ENCODE results near the gene ST8SIA5.

ST8SIA5 gene

DNA sequence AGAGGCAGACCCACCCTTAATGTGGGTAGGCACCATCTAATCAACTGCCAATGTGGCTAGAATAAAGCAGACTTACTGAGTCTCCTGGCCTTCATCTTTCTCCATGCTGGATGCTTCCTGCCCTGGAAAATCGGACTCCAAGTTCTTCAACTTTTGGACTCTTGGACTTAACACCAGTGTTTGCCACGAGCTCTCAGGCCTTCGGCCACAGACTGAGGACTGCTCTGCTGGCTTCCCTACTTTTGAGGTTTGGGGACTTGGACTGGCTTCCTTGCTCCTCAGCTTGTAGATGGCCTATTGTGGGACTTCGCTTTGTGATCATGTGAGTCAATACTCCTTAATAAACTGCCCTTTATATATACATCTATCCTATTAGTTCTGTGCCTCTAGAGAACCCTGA is 21.9 kb downstream of the ST8SIA5 start:
- no peaks in the 10 kb centered on the region for H3K36me3 ChIP-seq (ENCODE audit: insufficient read depth, low read length)
- no peaks in the 10 kb centered on the region for H3K4me1 ChIP-seq (ENCODE audit: insufficient read depth, low read length)
- TF ChIP-seq, protein P1, sequence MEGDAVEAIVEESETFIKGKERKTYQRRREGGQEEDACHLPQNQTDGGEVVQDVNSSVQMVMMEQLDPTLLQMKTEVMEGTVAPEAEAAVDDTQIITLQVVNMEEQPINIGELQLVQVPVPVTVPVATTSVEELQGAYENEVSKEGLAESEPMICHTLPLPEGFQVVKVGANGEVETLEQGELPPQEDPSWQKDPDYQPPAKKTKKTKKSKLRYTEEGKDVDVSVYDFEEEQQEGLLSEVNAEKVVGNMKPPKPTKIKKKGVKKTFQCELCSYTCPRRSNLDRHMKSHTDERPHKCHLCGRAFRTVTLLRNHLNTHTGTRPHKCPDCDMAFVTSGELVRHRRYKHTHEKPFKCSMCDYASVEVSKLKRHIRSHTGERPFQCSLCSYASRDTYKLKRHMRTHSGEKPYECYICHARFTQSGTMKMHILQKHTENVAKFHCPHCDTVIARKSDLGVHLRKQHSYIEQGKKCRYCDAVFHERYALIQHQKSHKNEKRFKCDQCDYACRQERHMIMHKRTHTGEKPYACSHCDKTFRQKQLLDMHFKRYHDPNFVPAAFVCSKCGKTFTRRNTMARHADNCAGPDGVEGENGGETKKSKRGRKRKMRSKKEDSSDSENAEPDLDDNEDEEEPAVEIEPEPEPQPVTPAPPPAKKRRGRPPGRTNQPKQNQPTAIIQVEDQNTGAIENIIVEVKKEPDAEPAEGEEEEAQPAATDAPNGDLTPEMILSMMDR (IDR thresholded peaks at IDR 0.05; ENCODE audit: borderline replicate concordance, extremely low read depth, low read length, poor library complexity, severe bottlenecking) = no peak
- TF ChIP-seq EZH2 (IDR thresholded peaks at IDR 0.05; ENCODE audit: borderline replicate concordance, low read depth, low read length, severe bottlenecking) = no peak
- H4K20me1 ChIP-seq (ENCODE audit: insufficient read depth, low read length) = no peaks in the 10 kb centered on the region
- H3K4me3 ChIP-seq (ENCODE audit: low read depth in 1 of 2, low read length in 2 of 2) = no peak overlapping the region
- ATAC-seq (ENCODE audit: insufficient read depth, low read depth) = no peak
- H3K9ac ChIP-seq (ENCODE audit: low read depth, low read length) = no peak overlapping the region
- DNase-seq = no peak
- H3K4me2 ChIP-seq (ENCODE audit: insufficient read depth, low read length) = no peak overlapping the region
- H3K79me2 ChIP-seq (ENCODE audit: insufficient read depth, low read length) = no peaks in the 10 kb centered on the region
- H3K27ac ChIP-seq (ENCODE audit: low read length) = no peak overlapping the region
- H3K9me3 ChIP-seq (ENCODE audit: insufficient read depth, low read length, severe bottlenecking) = peaks cover 16% of the 10 kb centered on the region
- no peaks in the 10 kb centered on the region for H3K27me3 ChIP-seq (ENCODE audit: insufficient read depth, low read length, poor library complexity)
- no peak overlapping the region for H2AFZ ChIP-seq (ENCODE audit: low read depth, low read length)

DNA sequence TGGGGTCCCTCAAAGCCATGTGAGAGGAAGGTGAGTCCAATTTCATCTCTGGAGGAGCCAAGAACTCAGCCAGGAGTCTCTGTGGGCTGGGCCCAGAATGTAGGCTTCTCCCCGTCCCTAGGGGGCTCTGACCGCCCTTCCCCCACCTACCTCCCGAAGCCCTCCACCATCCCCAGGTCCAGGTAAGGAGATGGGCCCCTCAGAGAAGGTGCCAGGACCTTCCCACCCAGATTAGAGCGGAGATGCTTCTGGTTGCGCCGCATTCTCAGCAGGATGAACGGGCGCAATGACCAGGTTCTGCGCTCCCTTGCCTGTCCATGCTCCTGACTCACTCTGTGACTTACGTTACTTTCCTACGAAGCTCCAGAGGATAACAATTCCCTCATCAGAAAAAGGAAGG is 23.0 kb downstream of the ST8SIA5 start:
- Histone ChIP-seq H3K27ac (ENCODE audit: low read length) (no peak overlapping the region), H3K79me2 (ENCODE audit: insufficient read depth, low read length) (no peaks in the 10 kb centered on the region), H4K20me1 (ENCODE audit: insufficient read depth, low read length) (no peaks in the 10 kb centered on the region), H3K36me3 (ENCODE audit: insufficient read depth, low read length) (no peaks in the 10 kb centered on the region), H3K4me3 (ENCODE audit: low read depth in 1 of 2, low read length in 2 of 2) (no peak overlapping the region), H3K4me2 (ENCODE audit: insufficient read depth, low read length) (no peak overlapping the region), H2AFZ (ENCODE audit: low read depth, low read length) (no peak overlapping the region), H3K4me1 (ENCODE audit: insufficient read depth, low read length) (no peaks in the 10 kb centered on the region), H3K9me3 (ENCODE audit: insufficient read depth, low read length, severe bottlenecking) (peaks cover 27% of the 10 kb centered on the region), H3K9ac (ENCODE audit: low read depth, low read length) (no peak overlapping the region), H3K27me3 (ENCODE audit: insufficient read depth, low read length, poor library complexity) (no peaks in the 10 kb centered on the region)
- DNase-seq (no peak), ATAC-seq (ENCODE audit: insufficient read depth, low read depth) (no peak)
- TF ChIP-seq, protein P1 (IDR thresholded peaks at IDR 0.05; ENCODE audit: borderline replicate concordance, extremely low read depth, low read length, poor library complexity, severe bottlenecking) = no peak
- TF ChIP-seq EZH2 (IDR thresholded peaks at IDR 0.05; ENCODE audit: borderline replicate concordance, low read depth, low read length, severe bottlenecking) = no peak

DNA sequence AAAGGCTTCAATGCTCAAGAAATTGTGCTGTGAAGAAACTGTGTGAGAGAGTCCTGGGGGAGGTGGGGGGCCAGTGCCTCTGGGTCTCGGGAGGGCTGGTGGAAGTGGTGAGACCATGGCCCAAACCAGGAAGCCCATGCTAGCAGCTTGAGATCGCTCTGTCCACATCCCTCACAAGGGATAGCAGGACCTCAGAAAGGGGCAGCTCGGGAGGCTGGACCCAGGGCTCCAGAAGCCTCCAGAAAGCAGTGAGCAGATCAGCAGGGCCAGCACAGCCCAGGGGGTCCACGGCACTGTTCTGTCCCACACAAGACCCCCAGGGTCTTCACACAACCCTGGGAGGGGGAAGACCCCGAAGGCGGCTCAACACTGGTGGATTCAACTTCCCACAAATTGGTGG is 24.1 kb downstream of the ST8SIA5 start:
- Histone ChIP-seq H3K79me2 (ENCODE audit: insufficient read depth, low read length) (no peaks in the 10 kb centered on the region), H3K4me2 (ENCODE audit: insufficient read depth, low read length) (no peak overlapping the region), H3K9ac (ENCODE audit: low read depth, low read length) (no peak overlapping the region), H2AFZ (ENCODE audit: low read depth, low read length) (no peak overlapping the region), H3K36me3 (ENCODE audit: insufficient read depth, low read length) (no peaks in the 10 kb centered on the region), H3K9me3 (ENCODE audit: insufficient read depth, low read length, severe bottlenecking) (peaks cover 27% of the 10 kb centered on the region), H3K27ac (ENCODE audit: low read length) (no peak overlapping the region), H4K20me1 (ENCODE audit: insufficient read depth, low read length) (no peaks in the 10 kb centered on the region), H3K27me3 (ENCODE audit: insufficient read depth, low read length, poor library complexity) (no peaks in the 10 kb centered on the region), H3K4me1 (ENCODE audit: insufficient read depth, low read length) (no peaks in the 10 kb centered on the region), H3K4me3 (ENCODE audit: low read depth in 1 of 2, low read length in 2 of 2) (no peak overlapping the region)
- DNase-seq = no peak
- TF ChIP-seq, protein P1 (IDR thresholded peaks at IDR 0.05; ENCODE audit: borderline replicate concordance, extremely low read depth, low read length, poor library complexity, severe bottlenecking) = no peak
- TF ChIP-seq EZH2 (IDR thresholded peaks at IDR 0.05; ENCODE audit: borderline replicate concordance, low read depth, low read length, severe bottlenecking) = no peak
- ATAC-seq (ENCODE audit: insufficient read depth, low read depth) = no peak

DNA sequence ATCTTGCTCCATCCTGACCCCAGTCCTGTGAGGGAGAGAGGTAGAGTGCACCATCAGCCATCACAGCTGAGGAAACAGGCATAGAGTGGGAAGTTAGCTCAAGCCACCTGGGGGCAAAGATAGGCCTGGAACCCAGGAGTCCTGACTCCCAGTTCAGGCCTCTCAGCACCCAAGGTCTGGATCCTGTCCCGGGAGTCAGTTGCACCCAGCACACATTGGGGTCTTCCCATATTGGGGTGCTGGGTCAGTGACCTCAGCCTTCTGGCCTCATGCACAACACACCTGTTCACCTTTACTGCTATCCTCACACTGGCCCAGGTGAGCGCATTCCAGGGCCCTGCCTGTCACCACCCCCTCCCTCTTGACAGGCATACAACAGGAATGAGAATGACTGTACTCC is 24.7 kb downstream of the ST8SIA5 start:
- ATAC-seq (ENCODE audit: insufficient read depth, low read depth) (no peak), DNase-seq (no peak)
- Histone ChIP-seq H2AFZ (ENCODE audit: low read depth, low read length) (no peak overlapping the region), H3K9me3 (ENCODE audit: insufficient read depth, low read length, severe bottlenecking) (peaks cover 27% of the 10 kb centered on the region), H3K36me3 (ENCODE audit: insufficient read depth, low read length) (no peaks in the 10 kb centered on the region), H3K4me2 (ENCODE audit: insufficient read depth, low read length) (no peak overlapping the region), H4K20me1 (ENCODE audit: insufficient read depth, low read length) (no peaks in the 10 kb centered on the region), H3K27me3 (ENCODE audit: insufficient read depth, low read length, poor library complexity) (no peaks in the 10 kb centered on the region), H3K4me1 (ENCODE audit: insufficient read depth, low read length) (no peaks in the 10 kb centered on the region), H3K27ac (ENCODE audit: low read length) (no peak overlapping the region), H3K79me2 (ENCODE audit: insufficient read depth, low read length) (no peaks in the 10 kb centered on the region), H3K9ac (ENCODE audit: low read depth, low read length) (no peak overlapping the region), H3K4me3 (ENCODE audit: low read depth in 1 of 2, low read length in 2 of 2) (no peak overlapping the region)
- TF ChIP-seq EZH2 (IDR thresholded peaks at IDR 0.05; ENCODE audit: borderline replicate concordance, low read depth, low read length, severe bottlenecking) = no peak
- TF ChIP-seq, protein P1 (IDR thresholded peaks at IDR 0.05; ENCODE audit: borderline replicate concordance, extremely low read depth, low read length, poor library complexity, severe bottlenecking) = no peak
